HG02798 (cell line): ENCODE measurements around the gene ADAM22.
"Not testable (repeated sequence)": the region's sequence is repeated elsewhere in the genome, so short reads cannot be mapped to it uniquely, and the experiment has no call there.

Experiments
- ATAC-seq: cut with Tn5 transposase; IDR thresholded peaks from one replicate; pipeline ENCODE4 v1.9.1; 2021; ENCODE audit warnings: mild to moderate bottlenecking; ENCODE audit not compliant: unreplicated experiment, poor library complexity

ADAM22 gene, protein sequence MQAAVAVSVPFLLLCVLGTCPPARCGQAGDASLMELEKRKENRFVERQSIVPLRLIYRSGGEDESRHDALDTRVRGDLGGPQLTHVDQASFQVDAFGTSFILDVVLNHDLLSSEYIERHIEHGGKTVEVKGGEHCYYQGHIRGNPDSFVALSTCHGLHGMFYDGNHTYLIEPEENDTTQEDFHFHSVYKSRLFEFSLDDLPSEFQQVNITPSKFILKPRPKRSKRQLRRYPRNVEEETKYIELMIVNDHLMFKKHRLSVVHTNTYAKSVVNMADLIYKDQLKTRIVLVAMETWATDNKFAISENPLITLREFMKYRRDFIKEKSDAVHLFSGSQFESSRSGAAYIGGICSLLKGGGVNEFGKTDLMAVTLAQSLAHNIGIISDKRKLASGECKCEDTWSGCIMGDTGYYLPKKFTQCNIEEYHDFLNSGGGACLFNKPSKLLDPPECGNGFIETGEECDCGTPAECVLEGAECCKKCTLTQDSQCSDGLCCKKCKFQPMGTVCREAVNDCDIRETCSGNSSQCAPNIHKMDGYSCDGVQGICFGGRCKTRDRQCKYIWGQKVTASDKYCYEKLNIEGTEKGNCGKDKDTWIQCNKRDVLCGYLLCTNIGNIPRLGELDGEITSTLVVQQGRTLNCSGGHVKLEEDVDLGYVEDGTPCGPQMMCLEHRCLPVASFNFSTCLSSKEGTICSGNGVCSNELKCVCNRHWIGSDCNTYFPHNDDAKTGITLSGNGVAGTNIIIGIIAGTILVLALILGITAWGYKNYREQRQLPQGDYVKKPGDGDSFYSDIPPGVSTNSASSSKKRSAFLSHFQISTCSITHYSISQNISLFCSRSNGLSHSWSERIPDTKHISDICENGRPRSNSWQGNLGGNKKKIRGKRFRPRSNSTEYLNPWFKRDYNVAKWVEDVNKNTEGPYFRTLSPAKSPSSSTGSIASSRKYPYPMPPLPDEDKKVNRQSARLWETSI

DNA sequence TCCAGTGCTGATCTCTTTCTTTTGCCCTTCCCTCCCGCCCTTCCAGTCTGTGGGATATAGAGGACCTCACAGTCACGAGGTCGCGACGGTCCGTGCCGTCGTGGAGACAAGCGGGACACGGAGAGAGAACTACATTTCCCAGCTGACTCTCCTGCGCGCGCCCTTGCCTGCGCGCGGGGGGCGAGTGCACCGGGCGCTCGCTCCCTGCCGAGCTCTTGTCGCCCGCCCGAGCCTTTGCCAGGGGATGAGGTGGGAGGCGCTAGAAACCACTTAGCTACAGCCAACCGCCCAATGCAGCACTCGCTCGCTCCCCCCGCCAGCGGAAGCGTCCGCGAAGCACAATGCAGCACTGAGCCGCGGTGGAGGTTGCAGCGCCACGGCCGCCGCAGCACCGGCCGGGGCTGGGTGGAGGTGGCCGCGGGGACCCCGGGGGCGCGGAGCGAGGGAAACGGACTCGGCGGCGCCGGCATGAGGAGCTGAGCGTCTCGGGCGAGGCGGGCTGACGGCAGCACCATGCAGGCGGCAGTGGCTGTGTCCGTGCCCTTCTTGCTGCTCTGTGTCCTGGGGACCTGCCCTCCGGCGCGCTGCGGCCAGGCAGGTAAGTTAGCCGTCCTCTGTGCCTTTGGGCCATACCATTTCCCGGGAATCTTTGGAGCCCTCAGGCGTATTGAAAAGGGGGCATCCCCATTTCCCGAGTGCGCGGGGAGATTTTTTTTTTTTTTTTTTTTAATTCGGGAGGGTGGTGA, at the start of gene ADAM22:
TSS of gene ADAM22 (plus strand) at position 299 of the 746 bp plus-strand sequence. CDS start at position 514, 215 bp downstream.
- ATAC-seq, result peak; percentile 96

GRCh38 chr7:87885018-87885417, 49.0 kb upstream of the ADAM22 start:
- no peak for ATAC-seq

DNA sequence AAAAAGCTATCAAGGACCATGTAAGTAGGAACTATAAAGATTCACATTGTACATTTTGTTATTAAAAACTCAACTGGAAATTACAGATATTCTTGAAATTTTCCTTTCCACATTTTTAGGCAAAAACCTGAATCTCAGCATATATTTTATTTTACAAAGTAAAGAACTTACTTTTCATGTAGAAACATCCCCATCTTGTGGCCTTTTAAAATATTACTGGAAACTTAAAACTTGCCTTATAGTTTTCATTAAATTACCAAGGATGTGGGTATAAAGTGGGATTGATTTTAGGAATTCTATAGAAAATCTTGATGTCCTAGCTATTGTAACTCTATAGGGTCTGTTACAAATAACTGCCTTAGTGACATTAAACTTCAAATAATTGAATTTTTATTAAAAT, 47.2 kb upstream of the ADAM22 start:
- no peak for ATAC-seq

- ATAC-seq, result no peak
These were observed 38.7 kb upstream of the ADAM22 start for GRCh38 chr7:87895363-87895762.

DNA sequence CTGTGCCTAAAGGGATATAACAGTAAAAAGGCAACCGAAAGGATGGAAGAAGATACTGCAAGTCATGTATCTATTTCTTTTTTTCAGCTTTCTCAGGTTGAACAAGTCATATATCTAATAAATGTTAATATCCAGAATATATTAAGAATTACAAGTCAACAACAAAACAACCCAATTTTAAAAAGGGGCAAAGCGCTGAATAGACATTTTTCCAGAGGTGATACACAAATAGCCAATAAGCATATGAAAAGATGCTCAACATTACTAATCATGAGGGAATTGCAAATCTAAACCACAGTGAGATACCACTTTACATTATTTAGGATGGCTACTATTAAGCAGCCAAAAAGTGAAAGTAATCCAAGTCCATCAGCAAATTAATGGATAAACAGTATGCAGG, 34.8 kb upstream of the ADAM22 start:
- ATAC-seq, result no peak

- ATAC-seq, result not testable (repeated sequence)
These were observed 26.7 kb upstream of the ADAM22 start for GRCh38 chr7:87907136-87907906.

GRCh38 chr7:87908814-87909213, 25.2 kb upstream of the ADAM22 start:
- not testable (repeated sequence) for ATAC-seq

- ATAC-seq, result no peak
These were observed 21.9 kb upstream of the ADAM22 start for GRCh38 chr7:87912121-87912520.

DNA sequence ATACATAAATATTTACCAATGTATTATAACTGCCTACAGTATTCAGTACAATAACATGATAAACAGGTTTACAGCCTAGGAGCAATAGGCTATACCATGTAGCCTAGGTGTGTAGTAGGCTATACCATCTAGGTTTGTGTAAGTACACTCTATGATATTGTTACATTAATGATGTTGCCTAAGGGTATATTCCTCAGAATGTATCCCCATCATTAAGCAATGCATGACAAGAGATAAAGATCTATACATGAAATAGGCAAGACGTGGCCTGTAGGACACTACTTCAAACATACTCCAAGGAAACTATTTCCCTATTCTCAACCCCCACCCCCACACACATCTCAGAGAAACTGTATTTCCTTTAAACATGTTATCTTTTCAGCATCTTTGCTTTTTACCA, 15.3 kb upstream of the ADAM22 start:
- ATAC-seq, result no peak

GRCh38 chr7:87919875-87920274, 14.2 kb upstream of the ADAM22 start:
- no peak for ATAC-seq

DNA sequence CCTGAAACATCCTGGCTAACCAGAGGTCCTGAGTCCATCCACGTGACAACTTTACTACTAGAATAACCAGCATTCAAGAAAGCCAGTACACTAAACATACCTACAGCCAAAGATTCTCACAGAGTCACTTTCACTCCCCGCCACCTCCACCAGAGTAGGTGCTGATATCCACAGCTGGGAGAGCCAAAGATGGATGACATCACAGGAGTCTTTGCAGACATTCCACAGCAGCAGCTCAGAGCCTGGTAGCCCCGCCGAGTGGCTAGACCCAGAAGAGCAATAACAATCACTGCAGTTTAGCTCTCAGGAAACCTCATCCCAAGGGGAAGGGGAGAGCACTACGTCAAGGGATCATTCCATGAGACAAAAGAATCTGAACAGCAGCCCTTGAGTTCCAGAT, 13.5 kb upstream of the ADAM22 start:
- ATAC-seq, result no peak

DNA sequence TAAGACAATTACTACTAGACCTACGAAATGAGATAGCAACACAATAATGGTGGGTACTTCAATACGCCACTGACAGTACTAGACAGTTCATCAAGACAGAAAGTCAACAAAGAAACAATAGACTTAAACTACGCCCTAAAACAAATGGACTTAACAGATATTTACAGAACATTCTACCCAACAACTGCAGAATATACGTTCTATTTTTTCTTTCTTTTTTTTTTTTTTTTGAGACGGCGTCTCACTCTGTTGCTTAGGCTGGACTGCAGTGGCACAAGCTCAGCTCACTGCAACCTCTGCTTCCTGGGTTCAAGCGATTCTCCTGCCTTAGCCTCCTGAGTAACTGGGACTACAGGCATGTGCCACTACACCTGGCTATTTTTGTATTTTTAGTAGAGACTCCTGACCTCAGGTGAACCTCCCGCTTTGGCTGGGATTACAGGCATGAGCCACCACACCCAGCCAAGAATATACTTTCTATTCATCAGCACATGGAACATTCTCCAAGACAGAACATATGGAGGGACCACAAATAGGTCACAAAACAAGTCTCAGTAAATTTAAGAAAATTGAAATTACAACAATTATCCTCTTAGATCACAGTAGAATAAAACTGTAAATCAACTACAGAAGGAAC, 11.2 kb upstream of the ADAM22 start:
- ATAC-seq, result not testable (repeated sequence)

GRCh38 chr7:87926581-87927461, 7.2 kb upstream of the ADAM22 start:
- ATAC-seq, result peak; percentile 98

DNA sequence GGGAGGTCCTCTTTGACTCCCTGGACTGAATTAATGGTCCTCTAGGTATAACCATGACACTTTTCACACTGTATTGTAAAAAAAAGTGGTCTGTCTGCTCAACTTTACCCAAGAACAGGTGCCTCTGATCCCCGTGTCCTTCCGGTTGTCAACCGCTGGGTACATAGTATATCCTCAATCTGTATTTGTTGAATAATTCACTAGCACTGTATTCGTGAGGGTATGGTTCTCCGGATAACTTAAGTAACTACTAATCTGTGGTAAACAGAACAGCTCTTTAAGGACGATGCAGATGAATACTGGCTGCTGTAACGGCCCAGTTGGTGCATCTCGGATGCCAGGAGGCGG, 472 bp upstream of the ADAM22 start:
- ATAC-seq, result peak; percentile 25

DNA sequence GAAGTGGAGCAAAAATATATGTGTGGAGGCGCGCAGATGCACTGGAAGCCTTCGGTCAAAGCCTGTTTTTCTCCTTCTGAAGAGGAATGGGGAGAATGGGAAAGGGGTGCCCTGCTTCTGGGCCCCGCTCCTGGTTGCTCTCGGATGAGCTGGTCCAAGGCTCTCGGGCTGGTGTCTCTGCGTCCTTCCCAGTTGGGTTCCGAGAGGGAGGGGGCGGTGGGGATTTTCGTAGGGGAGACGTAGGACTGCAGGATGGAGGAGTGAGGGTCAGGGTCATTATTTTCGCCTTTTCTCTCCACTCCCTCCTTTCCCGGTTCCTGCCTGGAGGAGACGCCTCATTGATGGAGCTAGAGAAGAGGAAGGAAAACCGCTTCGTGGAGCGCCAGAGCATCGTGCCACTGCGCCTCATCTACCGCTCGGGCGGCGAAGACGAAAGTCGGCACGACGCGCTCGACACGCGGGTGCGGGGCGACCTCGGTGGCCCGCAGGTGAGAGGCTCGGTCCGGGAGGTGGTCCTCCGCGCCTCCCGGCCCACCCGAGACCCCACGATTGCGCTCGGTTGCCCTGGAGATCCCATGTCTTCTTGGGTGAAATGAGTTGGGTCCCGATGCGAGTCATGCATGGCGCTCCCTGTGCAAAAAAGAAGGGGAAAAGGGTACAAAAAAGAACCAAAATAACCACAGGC, 790 bp downstream of the ADAM22 start:
- ATAC-seq, result no peak

- ATAC-seq, result no peak
These were observed 1.3 kb downstream of the ADAM22 start for GRCh38 chr7:87935384-87935706.

DNA sequence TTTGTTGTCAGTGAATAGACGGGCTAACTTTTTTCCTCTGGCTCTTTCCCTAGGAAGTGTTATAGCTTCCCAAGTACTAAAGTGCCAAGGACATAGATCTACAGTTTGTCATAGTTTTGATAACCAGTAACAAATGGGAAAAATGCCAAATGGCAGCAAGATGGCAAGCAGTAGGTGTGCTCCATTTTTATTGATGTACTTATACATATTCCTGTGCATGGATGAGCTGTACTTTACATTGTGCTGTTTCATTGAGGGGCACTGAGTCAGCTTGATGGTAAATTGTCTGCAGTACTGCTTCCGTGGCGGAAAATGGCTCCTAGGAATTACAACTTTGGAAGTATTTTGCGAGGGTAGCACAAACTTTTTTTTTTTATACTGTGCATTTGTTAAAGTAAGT, 7.1 kb downstream of the ADAM22 start:
- ATAC-seq, result no peak

DNA sequence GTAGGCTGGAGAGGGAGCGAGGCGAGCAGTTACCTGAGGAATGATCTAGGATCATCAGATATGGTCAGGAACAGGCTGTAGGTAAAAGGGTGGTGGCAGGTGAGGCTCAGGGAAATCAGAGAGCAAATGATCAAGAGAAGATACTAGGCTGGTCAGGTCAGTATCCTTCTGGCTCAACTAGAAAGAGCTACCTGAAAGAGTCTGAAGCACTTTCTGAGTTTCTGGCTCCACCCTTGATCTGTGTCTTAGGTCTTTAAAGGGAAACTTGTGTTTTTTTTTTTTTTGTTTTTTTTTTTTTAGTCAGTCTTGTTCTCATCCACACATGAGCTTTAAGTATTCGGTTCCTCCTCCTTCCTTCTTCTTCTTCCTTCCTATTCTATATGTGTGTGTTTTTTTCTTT, 10.5 kb downstream of the ADAM22 start:
- ATAC-seq, result peak; percentile 63
